ENCODE measurements around the gene DMPK. TPM values are rescaled to one million over a fixed set of nuclear protein-coding genes. Genes with fewer than 3 reads are reported as not detected.

The DMPK gene
- total and polyA plus RNA-seq, 9 of the 15 experiments (the other 6 are each of a cell fraction or from before 2014, with no cell fraction given), result 0.24 to 31.3 (median 7.3) TPM

GRCh38 chr19:45769821-45770191 is 12.5 kb downstream of the DMPK start:
- no peak for FAIRE-seq
- TF ChIP-seq ZBTB1 (CRISPR knock-in tag; IDR thresholded peaks at IDR 0.05; ENCODE audit: borderline replicate concordance, low read depth) (0 out of 2 replicates have a peak, but pooled peaks have one; percentile 53), ZNF24 (IDR thresholded peaks at IDR 0.05) (0 out of 2 replicates have a peak, but pooled peaks have one; percentile 4), ZNF830 (CRISPR knock-in tag; IDR thresholded peaks at IDR 0.05) (no peak), ZNF449 (CRISPR knock-in tag; IDR thresholded peaks at IDR 0.05) (no peak), ZNF12 (CRISPR knock-in tag; IDR thresholded peaks at IDR 0.05) (0 out of 2 replicates have a peak, but pooled peaks have one; percentile 19), NR2F6 (CRISPR knock-in tag; IDR thresholded peaks at IDR 0.05) (0 out of 2 replicates have a peak, but pooled peaks have one; percentile 23), ZNF3 (CRISPR knock-in tag; IDR thresholded peaks at IDR 0.05) (0 out of 2 replicates have a peak, but pooled peaks have one; percentile 25), CBX5 (IDR thresholded peaks at IDR 0.05; ENCODE audit: borderline replicate concordance, low read depth) (0 out of 2 replicates have a peak, but pooled peaks have one; percentile 15), AFF4 (CRISPR knock-in tag; IDR thresholded peaks at IDR 0.05) (0 out of 2 replicates have a peak, but pooled peaks have one; percentile 82), SRSF9 (IDR thresholded peaks at IDR 0.05; ENCODE audit: borderline replicate concordance, low read depth, low read length) (no peak), ZNF717 (CRISPR knock-in tag; IDR thresholded peaks at IDR 0.05) (0 out of 2 replicates have a peak, but pooled peaks have one; percentile 60), KDM5B (IDR thresholded peaks at IDR 0.05; ENCODE audit: insufficient replicate concordance, low read depth, low read length) (no peak), BRCA1 (IDR thresholded peaks at IDR 0.05) (no peak), BRCA1 (CRISPR knock-in tag; IDR thresholded peaks at IDR 0.05) (0 out of 2 replicates have a peak, but pooled peaks have one; percentile 18), HDAC8 (tag; IDR thresholded peaks at IDR 0.05) (no peak), STAG1 (CRISPR knock-in tag; IDR thresholded peaks at IDR 0.05; ENCODE audit: borderline replicate concordance) (0 out of 2 replicates have a peak, but pooled peaks have one; percentile 18)

More at GRCh38 chr19:45769821-45770191, 12.5 kb downstream of the DMPK start:
- ATAC-seq (peak; percentile 2; the same call in 1 of the 3 replicates), DNase-seq (ENCODE audit: extremely low read depth in 1 of 4, low spot score in 3 of 4) (peak in 2 of 4 experiments; percentile 39 to 53)
- ChIA-PET CTCF (ENCODE audit: low intra/inter-chr PET ratio) (interaction anchor here (1.4 to 2.9 kb wide), 3 partner anchors 29 to 308 kb away, joined by 5 to 22 read pairs (median 14); no protein-coding TSS in a partner anchor), POLR2A (interaction anchor here (0.6 to 5.9 kb wide), 13 partner anchors 13 to 249 kb away, joined by 3 to 70 read pairs (median 4); partner anchors contain the start of genes DMPK, DMWD, FBXO46 and QPCTL)
- 0% methylated on average over 16 of the region's 28 CpGs for WGBS (ENCODE audit: insufficient coverage, low coverage, missing lambda C conversion rate)
- Histone ChIP-seq H3K4me3 (peak overlapping the region; percentile 56), H3K4me1 (replicated peaks in 1 of 2; ENCODE audit: control insufficient read depth in 2 of 2, insufficient read depth in 2 of 2, low read length in 2 of 2) (peaks cover 10 to 74% of the 10 kb centered on the region in 2 experiments; a peak in 4 of 5 replicates), H3K4me2 (ENCODE audit: insufficient read depth, low read length) (peak overlapping the region; percentile 92), H3K79me2 (ENCODE audit: control insufficient read depth, insufficient read depth, low read length) (peaks cover 17% of the 10 kb centered on the region; the same call in 2 of the 3 replicates), H3K36me3 (ENCODE audit: control insufficient read depth, insufficient read depth, low read length) (peaks cover 12% of the 10 kb centered on the region; the same call in 1 of the 3 replicates), H3K9ac (ENCODE audit: insufficient read depth in 1 of 2, low read depth in 2 of 2, low read length in 2 of 2) (peak overlapping the region; percentile 53 to 79), H4K20me1 (replicated peaks; ENCODE audit: control insufficient read depth, insufficient read depth, low read length) (no peaks in the 10 kb centered on the region), H3K27ac (ENCODE audit: extremely low read depth, low read depth, low read length) (peak overlapping the region; percentile 75), H2AFZ (ENCODE audit: low read depth, low read length) (peak overlapping the region; percentile 72), H3K9me1 (ENCODE audit: control insufficient read depth, insufficient read depth, low read length) (no peaks in the 10 kb centered on the region), H3K9me3 (replicated peaks; ENCODE audit: control insufficient read depth, insufficient read depth, low read depth, low read length) (no peaks in the 10 kb centered on the region), H3K27me3 (ENCODE audit: control insufficient read depth in 2 of 2, insufficient read depth in 2 of 2, low read length in 2 of 2) (no peaks in the 10 kb centered on the region)
- in situ Hi-C loops (cut with MboI) (no loop called here), intact Hi-C loops (cut with micrococcal nuclease) (loop anchor here (1.0 kb wide), 2 partner anchors 29 to 53 kb away; no protein-coding TSS in a partner anchor)
- BruUV-seq (replicated peaks), result no TSS peak

All from K562 (cell line).